IMR-90 (cell line): ENCODE data around the gene UCK2. TPM values are rescaled to one million over a fixed set of nuclear protein-coding genes. Genes with fewer than 3 reads are reported as not detected.

ENCODE experiments used
- ATAC-seq: fragments of 200-7000 bp; cut with Tn5 transposase; 2 replicates; pipeline ENCODE4 v1.9.1; 2020; ENCODE audit warnings: low read depth, mild to moderate bottlenecking, moderate library complexity
- BruUV-seq: library from RNA; stranded (reverse); fragments of 400-500 nt; replicated peaks from 2 replicates; lab custom pipeline; 2021; lab: Mats Ljungman, UMichigan
- CTCF ChIA-PET: fragments of 300-600 bp; formaldehyde crosslinking; extraction: SDS; loops from one replicate; lab custom pipeline; 2021; ENCODE audit warnings: antibody characterized with exemption; lab: Yijun Ruan, JAX
- POLR2A ChIA-PET: fragments of 300-600 bp; sonication (Branson Sonifier 250); formaldehyde crosslinking; loops from one replicate; lab custom pipeline; 2022; ENCODE audit warnings: antibody characterized with exemption; ENCODE audit not compliant: unreplicated experiment; lab: Charles Lee
- DNase-seq: peaks from one replicate; pipeline ENCODE4 v3.0.0; 2013
- H2AFZ ChIP-seq: replicated peaks from 2 replicates; pipeline ENCODE3; 2013; ENCODE audit warnings: low read length, mild to moderate bottlenecking; ENCODE audit not compliant: poor library complexity
- H2AK5ac ChIP-seq: 2 replicates; pipeline ENCODE4 v1.6.1; 2013; ENCODE audit warnings: low read depth, low read length, inconsistent platforms
- H2AK9ac ChIP-seq: replicated peaks from 2 replicates; pipeline ENCODE3; 2013; ENCODE audit warnings: mild to moderate bottlenecking, low read depth, low read length, moderate library complexity; ENCODE audit not compliant: poor library complexity
- H2BK120ac ChIP-seq: 2 replicates; pipeline ENCODE4 v1.6.1; 2013; ENCODE audit warnings: low read depth, low read length, inconsistent platforms
- H2BK15ac ChIP-seq: 3 replicates; pipeline ENCODE4 v1.6.1; 2013; ENCODE audit warnings: low read depth, low read length, inconsistent platforms
- H2BK20ac ChIP-seq: 2 replicates; pipeline ENCODE4 v1.6.1; 2013; ENCODE audit warnings: low read depth, mild to moderate bottlenecking, inconsistent platforms, low read length, moderate library complexity
- H2BK5ac ChIP-seq: 2 replicates; pipeline ENCODE4 v1.6.1; 2013; ENCODE audit warnings: mild to moderate bottlenecking, low read depth, low read length, inconsistent platforms; ENCODE audit not compliant: poor library complexity, severe bottlenecking
- H3K14ac ChIP-seq: replicated peaks from 2 replicates; pipeline ENCODE4 v1.6.1; 2013; ENCODE audit warnings: low read depth, low read length, inconsistent platforms
- H3K18ac ChIP-seq: 2 replicates; pipeline ENCODE4 v1.6.1; 2013; ENCODE audit warnings: low read depth, low read length, control low read depth
- H3K23ac ChIP-seq: 2 replicates; pipeline ENCODE4 v1.6.1; 2013; ENCODE audit warnings: low read depth, low read length, inconsistent platforms
- H3K27ac ChIP-seq: 2 replicates; pipeline ENCODE4 v1.5.1; 2013; ENCODE audit warnings: mild to moderate bottlenecking, control low read depth, low read length; ENCODE audit not compliant: insufficient read depth
- H3K27me3 ChIP-seq: 2 replicates; pipeline ENCODE4 v1.6.1; 2013; ENCODE audit warnings: low read length; ENCODE audit not compliant: control insufficient read depth, insufficient read depth
- H3K36me3 ChIP-seq: 2 replicates; pipeline ENCODE4 v1.6.1; 2013; ENCODE audit warnings: low read length, mixed read lengths; ENCODE audit not compliant: control insufficient read depth, insufficient read depth
- H3K4ac ChIP-seq: 2 replicates; pipeline ENCODE4 v1.6.1; 2013; ENCODE audit warnings: low read depth, low read length, inconsistent platforms
- H3K4me1 ChIP-seq: 2 replicates; pipeline ENCODE4 v1.6.1; 2013; ENCODE audit warnings: low read length, mixed read lengths; ENCODE audit not compliant: control insufficient read depth, insufficient read depth
- H3K4me2 ChIP-seq: 2 replicates; pipeline ENCODE4 v1.6.1; 2013; ENCODE audit warnings: low read depth, mild to moderate bottlenecking, control low read depth, low read length, moderate library complexity
- H3K4me3 ChIP-seq: 2 replicates; pipeline ENCODE4 v1.5.1; 2013; ENCODE audit warnings: low read depth, mild to moderate bottlenecking, control low read depth, low read length, moderate library complexity; ENCODE audit not compliant: insufficient read depth
- H3K56ac ChIP-seq: 2 replicates; pipeline ENCODE4 v1.6.1; 2013; ENCODE audit warnings: low read length, inconsistent platforms; ENCODE audit not compliant: insufficient read depth; ENCODE audit errors: extremely low read depth
- H3K79me1 ChIP-seq, 2 experiments: 2 replicates each; pipeline ENCODE4 v1.6.1; 2013; ENCODE audit warnings: low read length in 2 of 2, inconsistent platforms in 1 of 2, low read depth in 1 of 2
- H3K9ac ChIP-seq: 2 replicates; pipeline ENCODE4 v1.6.1; 2013; ENCODE audit warnings: low read depth, low read length, control low read depth
- H3K9me1 ChIP-seq: 2 replicates; pipeline ENCODE4 v1.6.1; 2013; ENCODE audit warnings: low read length, inconsistent platforms; ENCODE audit not compliant: insufficient read depth
- H3K9me3 ChIP-seq: 2 replicates; pipeline ENCODE4 v1.6.1; 2013; ENCODE audit warnings: low read length; ENCODE audit not compliant: control insufficient read depth, insufficient read depth
- H4K20me1 ChIP-seq: 2 replicates; pipeline ENCODE4 v1.6.1; 2013; ENCODE audit warnings: low read length, inconsistent platforms; ENCODE audit not compliant: insufficient read depth
- H4K5ac ChIP-seq: 2 replicates; pipeline ENCODE4 v1.6.1; 2013; ENCODE audit warnings: mild to moderate bottlenecking, low read depth, low read length, control low read depth
- H4K8ac ChIP-seq, 2 experiments: 2 replicates each; pipeline ENCODE4 v1.6.1; 2013; ENCODE audit warnings: low read depth in 2 of 2, low read length in 2 of 2, control low read depth in 1 of 2, inconsistent platforms in 1 of 2
- H4K91ac ChIP-seq: 2 replicates; pipeline ENCODE4 v1.6.1; 2013; ENCODE audit warnings: low read depth, low read length, inconsistent platforms; ENCODE audit not compliant: insufficient read depth
- CHD1 ChIP-seq: IDR thresholded peaks from 2 replicates; pipeline ENCODE4 v1.6.1; 2012; ENCODE audit warnings: low read depth, low read length, improper control_type of control experiment
- MAFK ChIP-seq: IDR thresholded peaks from 2 replicates; pipeline ENCODE4 v1.6.1; 2012; ENCODE audit warnings: low read depth, low read length, improper control_type of control experiment
- NFE2L2 ChIP-seq: fragments of 150-350 bp; IDR thresholded peaks from 2 replicates; pipeline ENCODE4 v1.6.1; 2016; ENCODE audit warnings: low read depth, mild to moderate bottlenecking, low read length
- SMC3 ChIP-seq: fragments of 150-350 bp; IDR thresholded peaks from 2 replicates; pipeline ENCODE4 v1.6.1; 2016; ENCODE audit warnings: low read depth, mild to moderate bottlenecking, antibody characterized with exemption, low read length, moderate library complexity
- WGBS, 2 experiments: methylation state at CpG; one replicate each; pipeline versions ENCODE4 v1.1.5 to v1.1.7; 2013; ENCODE audit warnings: missing lambda C conversion rate in 2 of 2; ENCODE audit not compliant: insufficient read length in 1 of 2; ENCODE audit errors: extremely low coverage in 2 of 2; 5-methylcytosine and 5-hydroxymethylcytosine counted together
- dilution Hi-C: fragments of 300-500 bp; cut with HindIII; formaldehyde crosslinking; loops from one replicate; pipeline ENCODE4 v1.14.3; 2018; ENCODE audit warnings: low sequenced_read_pairs; ENCODE audit not compliant: unreplicated experiment
- in situ Hi-C: fragments of 300-500 bp; cut with MboI; formaldehyde crosslinking; loops from 3 replicates; pipeline ENCODE4 v1.14.3; 2019; ENCODE audit warnings: low sequenced_read_pairs, inconsistent platforms, mixed read lengths
- intact Hi-C: fragments of 100-400 bp; cut with micrococcal nuclease; formaldehyde crosslinking; loops from 2 replicates; pipeline ENCODE4 v1.10.0; 2022
- polyA plus RNA-seq, 3 experiments: library from polyadenylated mRNA; depleted of rRNA; stranded (reverse); fragments of >200 nt; gene quantifications; 2 replicates each; pipeline ENCODE4 v1.2.3, GENCODE V29; 2012; ENCODE audit warnings: low replicate concordance in 1 of 3
- total RNA-seq: library from RNA; depleted of rRNA; stranded (reverse); fragments of >200 nt; gene quantifications from 2 replicates; pipeline ENCODE4 v1.2.3, GENCODE V29; 2012
- TF ChIP-seq, protein P1 (sequence below): fragments of 150-350 bp; IDR thresholded peaks from 2 replicates; pipeline ENCODE4 v1.6.1; 2016; ENCODE audit warnings: low read depth, mild to moderate bottlenecking, low read length, moderate library complexity, borderline replicate concordance
- TF ChIP-seq, protein P2 (sequence below): conservative IDR thresholded peaks from 2 replicates; pipeline ENCODE4 v1.5.1; 2012; ENCODE audit warnings: mild to moderate bottlenecking, low read depth, low read length, improper control_type of control experiment

Gene UCK2
- total and polyA plus RNA-seq, 2 of the 4 experiments (the other 2 are of a cell fraction): 83.0 to 87.8 TPM

DNA sequence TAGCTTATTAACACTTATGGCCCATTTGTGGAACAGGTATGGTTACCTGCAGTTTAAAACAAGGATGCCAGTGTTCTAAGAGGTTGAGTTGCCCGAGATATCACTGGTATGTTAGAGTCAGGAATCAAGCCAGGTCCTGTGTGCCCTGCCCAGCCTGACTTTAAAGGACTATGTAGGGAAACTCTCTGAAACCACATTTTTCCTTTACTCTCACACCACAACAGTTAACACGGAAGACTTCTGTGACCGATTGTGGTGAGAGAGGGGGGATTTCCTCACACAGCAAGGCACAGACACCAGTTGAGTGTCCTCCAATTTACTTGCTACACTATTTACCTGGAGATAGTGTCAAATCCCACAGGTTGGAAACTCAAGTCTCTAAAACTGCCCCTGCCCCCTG, 47.8 kb downstream of the UCK2 start:
- DNase-seq: no peak
- Histone ChIP-seq H2BK120ac (no peak overlapping the region), H2AK5ac (no peak overlapping the region), H3K23ac (no peak overlapping the region), H4K8ac (no peak overlapping the region), H3K56ac (no peak overlapping the region), H3K4me3 (no peak overlapping the region), H4K5ac (no peak overlapping the region), H4K20me1 (peaks cover 27% of the 10 kb centered on the region), H3K4ac (no peak overlapping the region), H4K91ac (no peak overlapping the region), H2BK15ac (no peak overlapping the region), H3K79me1 (peaks cover 43 to 64% of the 10 kb centered on the region in 2 experiments), H3K4me1 (no peaks in the 10 kb centered on the region), H3K36me3 (no peaks in the 10 kb centered on the region), H3K9me3 (no peaks in the 10 kb centered on the region; the same call in 1 of the 2 replicates), H3K4me2 (no peak overlapping the region), H3K18ac (no peak overlapping the region), H3K9ac (no peak overlapping the region), H2BK20ac (no peak overlapping the region), H3K9me1 (no peaks in the 10 kb centered on the region), H2BK5ac (no peak overlapping the region), H2AK9ac (no peak overlapping the region), H3K14ac (no peak overlapping the region), H3K27ac (no peak overlapping the region), H3K27me3 (no peaks in the 10 kb centered on the region), H2AFZ (no peak overlapping the region)
- CTCF ChIA-PET: no interaction called here
- in situ Hi-C loops: no loop called here
- no TSS peak for BruUV-seq
- dilution Hi-C loops: no loop called here
- no peak for TF ChIP-seq SMC3
- no peak for TF ChIP-seq NFE2L2
- TF ChIP-seq, protein P1, sequence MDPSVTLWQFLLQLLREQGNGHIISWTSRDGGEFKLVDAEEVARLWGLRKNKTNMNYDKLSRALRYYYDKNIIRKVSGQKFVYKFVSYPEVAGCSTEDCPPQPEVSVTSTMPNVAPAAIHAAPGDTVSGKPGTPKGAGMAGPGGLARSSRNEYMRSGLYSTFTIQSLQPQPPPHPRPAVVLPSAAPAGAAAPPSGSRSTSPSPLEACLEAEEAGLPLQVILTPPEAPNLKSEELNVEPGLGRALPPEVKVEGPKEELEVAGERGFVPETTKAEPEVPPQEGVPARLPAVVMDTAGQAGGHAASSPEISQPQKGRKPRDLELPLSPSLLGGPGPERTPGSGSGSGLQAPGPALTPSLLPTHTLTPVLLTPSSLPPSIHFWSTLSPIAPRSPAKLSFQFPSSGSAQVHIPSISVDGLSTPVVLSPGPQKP: no peak
- TF ChIP-seq CHD1: no peak
- TF ChIP-seq, protein P2, sequence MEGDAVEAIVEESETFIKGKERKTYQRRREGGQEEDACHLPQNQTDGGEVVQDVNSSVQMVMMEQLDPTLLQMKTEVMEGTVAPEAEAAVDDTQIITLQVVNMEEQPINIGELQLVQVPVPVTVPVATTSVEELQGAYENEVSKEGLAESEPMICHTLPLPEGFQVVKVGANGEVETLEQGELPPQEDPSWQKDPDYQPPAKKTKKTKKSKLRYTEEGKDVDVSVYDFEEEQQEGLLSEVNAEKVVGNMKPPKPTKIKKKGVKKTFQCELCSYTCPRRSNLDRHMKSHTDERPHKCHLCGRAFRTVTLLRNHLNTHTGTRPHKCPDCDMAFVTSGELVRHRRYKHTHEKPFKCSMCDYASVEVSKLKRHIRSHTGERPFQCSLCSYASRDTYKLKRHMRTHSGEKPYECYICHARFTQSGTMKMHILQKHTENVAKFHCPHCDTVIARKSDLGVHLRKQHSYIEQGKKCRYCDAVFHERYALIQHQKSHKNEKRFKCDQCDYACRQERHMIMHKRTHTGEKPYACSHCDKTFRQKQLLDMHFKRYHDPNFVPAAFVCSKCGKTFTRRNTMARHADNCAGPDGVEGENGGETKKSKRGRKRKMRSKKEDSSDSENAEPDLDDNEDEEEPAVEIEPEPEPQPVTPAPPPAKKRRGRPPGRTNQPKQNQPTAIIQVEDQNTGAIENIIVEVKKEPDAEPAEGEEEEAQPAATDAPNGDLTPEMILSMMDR: no peak
- no peak for TF ChIP-seq MAFK
- POLR2A ChIA-PET: interaction anchor here (0.6 kb wide), 1 partner anchor 1865 kb away, joined by 3 read pairs; no protein-coding TSS in a partner anchor
- intact Hi-C loops: no loop called here
- no CpG with 5 or more reads among the region's 3 CpGs for WGBS, 2 experiments
- ATAC-seq: no peak
